Mesothelial cell of epicardium (in vitro differentiated cells): ENCODE results near the gene DKK1. TPM values are rescaled to one million over a fixed set of nuclear protein-coding genes. Genes with fewer than 3 reads are reported as not detected.

Experiments
- DNase-seq, 2 experiments: peaks; one replicate each; pipeline ENCODE4 v3.0.0; 2021; ENCODE audit warnings: low spot score in 2 of 2; ENCODE audit not compliant: unreplicated experiment in 2 of 2
- H3K27ac Mint-ChIP-seq: 2 replicates; pipeline ENCODE4 v1.8.0; 2021; ENCODE audit warnings: mixed read lengths
- H3K27me3 Mint-ChIP-seq: 2 replicates; pipeline ENCODE4 v1.8.0; 2021; ENCODE audit warnings: low read depth, mixed read lengths
- H3K36me3 Mint-ChIP-seq: 2 replicates; pipeline ENCODE4 v1.8.0; 2021; ENCODE audit warnings: mixed read lengths
- H3K4me1 Mint-ChIP-seq: 2 replicates; pipeline ENCODE4 v1.8.0; 2021; ENCODE audit warnings: mixed read lengths
- H3K4me3 Mint-ChIP-seq: 2 replicates; pipeline ENCODE4 v1.8.0; 2021; ENCODE audit warnings: mild to moderate bottlenecking, moderate library complexity, mixed read lengths
- H3K9me3 Mint-ChIP-seq: 2 replicates; pipeline ENCODE4 v1.8.0; 2021; ENCODE audit warnings: mixed read lengths
- total RNA-seq: library from RNA; stranded (reverse); gene quantifications from 3 replicates; pipeline ENCODE4 v1.2.1, GENCODE V29; 2021
- TF ChIP-seq, protein P1 (sequence below): fragments of 200-600 bp; sonication (generic); IDR thresholded peaks from one replicate; pipeline ENCODE4 v1.5.0; 2021; ENCODE audit warnings: antibody characterized with exemption; ENCODE audit not compliant: unreplicated experiment

The DKK1 gene
- total RNA-seq, 1 donor from 2014 or later = 13.0 TPM

DNA sequence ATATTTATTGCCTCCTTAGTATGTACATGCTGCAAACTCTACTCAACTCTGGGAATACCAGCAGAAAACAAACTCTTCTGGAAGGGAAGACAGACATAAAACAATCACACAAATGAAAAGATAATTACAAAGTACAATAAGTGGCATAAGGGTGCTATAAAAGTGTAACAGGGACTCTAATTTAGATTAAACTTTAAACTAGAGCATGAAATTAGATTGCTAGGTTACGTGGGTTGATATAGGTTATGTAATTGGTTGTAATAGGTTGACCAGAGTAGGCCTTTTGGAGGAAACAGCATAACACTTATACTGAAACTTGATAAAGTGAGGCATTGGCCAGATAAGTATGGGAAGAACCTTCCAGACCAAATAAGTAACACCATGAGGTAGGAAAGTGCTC, 26.2 kb upstream of the DKK1 start:
- Mint-ChIP-seq H3K9me3 (no peaks in the 10 kb centered on the region), H3K4me1 (no peaks in the 10 kb centered on the region), H3K4me3 (no peak overlapping the region), H3K36me3 (peaks cover 4% of the 10 kb centered on the region), H3K27ac (no peak overlapping the region), H3K27me3 (no peaks in the 10 kb centered on the region)
- no peak for DNase-seq
- TF ChIP-seq, protein P1, sequence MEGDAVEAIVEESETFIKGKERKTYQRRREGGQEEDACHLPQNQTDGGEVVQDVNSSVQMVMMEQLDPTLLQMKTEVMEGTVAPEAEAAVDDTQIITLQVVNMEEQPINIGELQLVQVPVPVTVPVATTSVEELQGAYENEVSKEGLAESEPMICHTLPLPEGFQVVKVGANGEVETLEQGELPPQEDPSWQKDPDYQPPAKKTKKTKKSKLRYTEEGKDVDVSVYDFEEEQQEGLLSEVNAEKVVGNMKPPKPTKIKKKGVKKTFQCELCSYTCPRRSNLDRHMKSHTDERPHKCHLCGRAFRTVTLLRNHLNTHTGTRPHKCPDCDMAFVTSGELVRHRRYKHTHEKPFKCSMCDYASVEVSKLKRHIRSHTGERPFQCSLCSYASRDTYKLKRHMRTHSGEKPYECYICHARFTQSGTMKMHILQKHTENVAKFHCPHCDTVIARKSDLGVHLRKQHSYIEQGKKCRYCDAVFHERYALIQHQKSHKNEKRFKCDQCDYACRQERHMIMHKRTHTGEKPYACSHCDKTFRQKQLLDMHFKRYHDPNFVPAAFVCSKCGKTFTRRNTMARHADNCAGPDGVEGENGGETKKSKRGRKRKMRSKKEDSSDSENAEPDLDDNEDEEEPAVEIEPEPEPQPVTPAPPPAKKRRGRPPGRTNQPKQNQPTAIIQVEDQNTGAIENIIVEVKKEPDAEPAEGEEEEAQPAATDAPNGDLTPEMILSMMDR = no peak

DNA sequence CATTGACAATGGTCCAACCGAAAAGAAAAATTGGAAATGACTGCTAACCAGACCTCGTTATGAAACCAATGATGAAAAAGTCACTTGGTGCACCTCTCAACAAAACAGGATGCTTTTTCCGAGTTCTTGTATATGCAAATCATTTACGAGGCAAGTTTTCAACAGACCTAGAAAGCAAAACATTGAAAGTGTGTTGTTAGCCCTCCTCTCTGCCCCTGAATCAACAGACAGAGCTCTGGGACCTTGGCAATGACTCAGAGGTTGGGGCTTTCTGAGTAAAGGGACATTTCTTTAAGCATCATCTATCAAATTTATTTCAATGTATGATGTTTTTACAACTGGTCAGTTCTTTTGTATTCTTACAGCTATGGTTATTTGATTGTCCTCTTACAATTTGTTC, 16.3 kb upstream of the DKK1 start:
- no peak for DNase-seq
- Mint-ChIP-seq H3K27me3 (no peaks in the 10 kb centered on the region), H3K36me3 (peaks cover 2% of the 10 kb centered on the region), H3K9me3 (peaks cover 4% of the 10 kb centered on the region), H3K4me3 (no peak overlapping the region), H3K4me1 (peaks cover 2% of the 10 kb centered on the region), H3K27ac (no peak overlapping the region)
- TF ChIP-seq, protein P1 = no peak

DNA sequence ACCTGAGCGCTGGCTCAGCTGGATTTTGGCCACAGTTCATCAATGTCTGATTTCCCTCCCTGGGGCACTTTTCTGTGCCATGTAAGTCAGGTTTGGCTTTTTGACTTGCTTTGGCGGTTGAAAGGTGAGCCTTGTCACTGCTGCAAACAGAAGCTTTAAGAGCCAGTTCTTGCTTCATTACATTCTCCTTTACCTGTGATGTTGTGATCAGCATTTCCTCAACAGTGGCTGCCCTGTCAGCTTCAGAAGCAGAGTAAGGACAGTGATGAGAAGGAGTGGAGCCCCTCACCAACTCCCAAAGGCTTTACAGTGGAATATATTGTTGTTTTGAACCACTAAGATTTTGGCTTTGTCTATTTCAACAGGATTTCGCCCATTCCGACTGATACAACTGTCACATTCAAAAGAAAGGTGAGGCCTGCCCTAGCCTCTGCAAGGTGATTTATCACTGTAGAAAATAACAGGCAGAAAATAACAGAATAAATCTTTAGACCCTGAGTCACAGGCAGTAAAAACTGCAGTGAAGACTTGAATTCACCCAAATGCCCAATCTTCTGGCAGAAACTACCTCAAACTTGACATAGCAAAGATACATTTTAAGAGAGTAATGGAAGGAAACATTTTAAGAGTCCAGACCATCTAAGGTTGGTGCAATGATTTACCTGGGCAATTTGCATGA, 13.3 kb upstream of the DKK1 start:
- Mint-ChIP-seq H3K4me3 (no peak overlapping the region), H3K27me3 (no peaks in the 10 kb centered on the region), H3K27ac (no peak overlapping the region), H3K4me1 (peaks cover 2% of the 10 kb centered on the region), H3K9me3 (peaks cover 4% of the 10 kb centered on the region), H3K36me3 (peaks cover 2% of the 10 kb centered on the region)
- TF ChIP-seq, protein P1 = no peak
- no peak for DNase-seq

DNA sequence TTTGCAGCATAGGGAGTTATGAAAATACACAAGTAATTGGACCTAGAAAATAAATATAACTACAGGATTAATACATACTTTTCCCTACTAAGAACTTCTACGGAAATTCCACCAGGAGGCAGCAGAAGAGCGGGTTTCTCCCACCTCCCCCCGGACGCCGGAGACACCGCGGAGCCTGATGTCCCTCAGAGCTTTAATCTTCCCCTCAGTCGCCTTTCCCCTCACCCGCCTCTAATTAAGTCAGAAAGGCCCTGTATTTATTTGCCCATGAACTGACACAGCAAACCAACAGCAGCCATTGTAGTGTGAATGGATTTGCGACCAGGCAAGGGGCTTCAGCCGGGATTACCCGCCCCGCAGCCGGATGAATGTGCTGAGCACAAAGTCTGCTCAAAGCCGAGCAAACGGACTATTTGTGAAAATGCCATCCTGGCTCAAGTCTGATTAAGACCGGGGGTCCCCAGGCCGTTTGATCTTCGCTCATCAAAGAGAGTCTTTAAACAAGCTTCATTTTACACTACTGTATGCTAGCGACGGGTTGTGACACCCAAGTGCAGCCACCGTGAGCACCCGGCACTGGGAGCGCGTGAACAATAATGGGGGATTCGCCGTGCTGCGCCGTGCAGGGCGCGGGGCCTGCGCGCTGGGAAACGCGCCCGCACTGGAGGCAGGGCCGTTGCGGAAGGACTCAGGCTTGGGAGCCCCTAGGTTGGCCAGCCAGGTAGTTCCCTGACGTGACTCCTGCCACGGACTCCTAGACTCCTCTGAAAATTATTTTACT, 5.6 kb upstream of the DKK1 start:
- Mint-ChIP-seq H3K4me1 (peaks cover 10% of the 10 kb centered on the region), H3K36me3 (no peaks in the 10 kb centered on the region), H3K27ac (peak overlapping the region; percentile 75), H3K9me3 (no peaks in the 10 kb centered on the region), H3K27me3 (peaks cover 41% of the 10 kb centered on the region), H3K4me3 (peak overlapping the region; percentile 82)
- peak; percentile 42 to 73 for DNase-seq
- TF ChIP-seq, protein P1 = peak; percentile 84

DNA sequence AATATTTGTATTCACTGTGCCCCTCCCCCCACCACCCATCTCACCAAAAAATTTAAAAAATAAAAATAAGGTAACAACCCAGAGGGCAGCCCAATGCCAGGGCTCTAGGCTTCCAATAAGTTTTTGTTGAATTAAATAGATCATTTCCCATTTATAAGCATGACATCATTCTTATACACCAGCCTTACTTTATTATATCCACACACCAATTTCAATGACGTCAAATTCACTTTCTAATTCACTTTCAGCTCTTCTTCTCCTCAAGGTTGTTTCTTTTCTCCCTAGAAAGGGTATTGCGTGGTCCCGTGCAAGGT, 1.2 kb upstream of the DKK1 start:
- TF ChIP-seq, protein P1 = no peak
- H3K27me3 Mint-ChIP-seq = peaks cover 81% of the 10 kb centered on the region
- no peaks in the 10 kb centered on the region for H3K36me3 Mint-ChIP-seq
- no peaks in the 10 kb centered on the region for H3K9me3 Mint-ChIP-seq
- no peak for DNase-seq
- H3K27ac Mint-ChIP-seq = no peak overlapping the region
- H3K4me1 Mint-ChIP-seq = peaks cover 26% of the 10 kb centered on the region
- peak overlapping the region; percentile 80 for H3K4me3 Mint-ChIP-seq
